GM21576 (cell line): ENCODE results near the gene DYNLRB1.

Experiments
- ATAC-seq: cut with Tn5 transposase; IDR thresholded peaks from one replicate; pipeline ENCODE4 v1.9.1; 2021; ENCODE audit warnings: mild to moderate bottlenecking, moderate library complexity; ENCODE audit not compliant: unreplicated experiment

The DYNLRB1 gene

DNA sequence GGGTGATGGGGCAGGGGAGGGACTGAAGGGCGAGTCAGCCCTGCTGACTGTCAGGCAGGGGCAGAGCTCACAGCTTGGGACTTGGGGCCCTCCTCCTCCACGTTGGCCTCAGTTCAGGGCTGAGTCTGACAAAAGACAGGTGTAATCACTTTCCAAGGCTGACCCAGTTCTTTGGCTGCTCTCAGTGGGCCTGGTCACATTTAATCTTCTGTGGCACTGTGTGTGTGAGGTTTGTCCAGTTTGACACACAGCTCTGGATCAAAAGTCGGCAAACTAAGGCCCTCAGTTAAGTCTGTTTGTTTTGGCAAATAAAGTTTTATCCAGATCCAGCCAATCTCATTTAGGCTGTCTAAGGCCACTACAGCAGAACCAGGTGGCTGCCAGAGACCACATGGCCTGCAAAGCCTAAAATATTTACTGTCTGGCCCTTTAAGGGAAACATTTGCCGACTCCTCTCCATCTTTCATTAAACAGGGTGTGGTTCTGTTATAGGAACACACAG is 37.2 kb downstream of the DYNLRB1 start:
- no peak for ATAC-seq

DNA sequence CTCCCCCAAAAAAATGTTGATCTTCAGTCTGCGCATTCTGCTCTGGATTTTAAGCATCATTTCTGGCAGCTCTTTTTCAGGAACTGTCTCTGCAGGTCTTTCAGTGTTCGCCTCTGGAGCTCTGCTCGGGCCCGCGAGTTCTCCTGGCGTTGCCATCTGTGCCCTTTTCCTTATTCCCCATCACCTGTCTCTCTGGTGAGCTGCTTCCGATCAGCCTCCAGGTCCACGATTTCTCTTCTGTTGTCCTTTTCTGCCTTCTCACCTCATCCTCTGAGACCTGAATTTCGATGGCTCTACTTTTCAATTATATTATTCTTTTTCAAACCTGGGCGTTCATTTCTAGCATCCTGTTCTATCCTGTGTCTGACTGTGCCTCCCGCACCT is 41.7 kb downstream of the DYNLRB1 start:
- no peak for ATAC-seq

DNA sequence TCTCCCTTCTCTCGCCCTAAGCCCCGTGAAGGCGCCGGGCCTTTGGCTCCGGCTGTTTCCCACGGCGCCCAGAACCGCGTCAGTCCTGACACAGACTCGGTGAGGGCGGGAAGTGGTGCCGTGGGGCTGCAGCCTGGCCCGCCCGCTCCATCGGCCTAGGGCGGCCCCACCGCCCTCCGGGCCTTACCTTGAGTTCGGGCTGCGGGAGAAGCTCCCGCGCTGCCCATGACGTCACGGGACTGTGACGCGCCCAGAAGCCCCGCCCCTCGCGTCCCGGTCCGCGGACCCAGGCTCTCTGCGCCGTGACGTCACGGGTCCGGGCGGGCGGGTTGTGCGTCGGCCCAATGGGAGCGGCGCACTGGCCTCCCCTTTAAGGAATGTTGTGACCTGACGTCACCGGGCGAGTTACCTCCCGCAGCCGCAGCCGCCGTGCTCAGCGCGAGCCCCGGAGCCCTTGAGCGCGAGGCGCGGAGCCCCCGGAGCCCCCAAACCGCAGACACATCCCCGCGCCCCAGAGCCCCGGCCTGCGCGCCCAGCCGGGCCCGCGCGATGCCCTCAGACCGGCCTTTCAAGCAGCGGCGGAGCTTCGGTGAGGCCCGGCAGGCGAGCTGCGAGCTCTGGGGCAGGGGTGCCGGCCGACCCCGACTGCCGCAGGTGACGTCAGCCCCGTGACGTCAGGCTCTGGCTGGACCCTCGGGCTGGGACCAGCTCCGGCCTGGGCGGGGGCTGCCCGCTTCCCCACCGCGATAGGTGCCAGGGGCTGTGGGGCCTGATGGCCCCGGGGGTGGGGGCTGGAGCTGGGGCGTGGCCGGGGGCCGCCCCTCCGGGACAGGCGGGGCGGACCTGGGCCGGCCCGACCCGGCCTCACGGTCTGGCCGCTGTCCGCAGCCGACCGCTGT is 42.3 kb downstream of the DYNLRB1 start, which contains the start of gene MAP1LC3A:
Gene MAP1LC3A (plus strand): TSS at position 399 of the 899 bp plus-strand sequence. CDS start 151 bp downstream, at position 550.
- ATAC-seq, result peak; percentile 46

DNA sequence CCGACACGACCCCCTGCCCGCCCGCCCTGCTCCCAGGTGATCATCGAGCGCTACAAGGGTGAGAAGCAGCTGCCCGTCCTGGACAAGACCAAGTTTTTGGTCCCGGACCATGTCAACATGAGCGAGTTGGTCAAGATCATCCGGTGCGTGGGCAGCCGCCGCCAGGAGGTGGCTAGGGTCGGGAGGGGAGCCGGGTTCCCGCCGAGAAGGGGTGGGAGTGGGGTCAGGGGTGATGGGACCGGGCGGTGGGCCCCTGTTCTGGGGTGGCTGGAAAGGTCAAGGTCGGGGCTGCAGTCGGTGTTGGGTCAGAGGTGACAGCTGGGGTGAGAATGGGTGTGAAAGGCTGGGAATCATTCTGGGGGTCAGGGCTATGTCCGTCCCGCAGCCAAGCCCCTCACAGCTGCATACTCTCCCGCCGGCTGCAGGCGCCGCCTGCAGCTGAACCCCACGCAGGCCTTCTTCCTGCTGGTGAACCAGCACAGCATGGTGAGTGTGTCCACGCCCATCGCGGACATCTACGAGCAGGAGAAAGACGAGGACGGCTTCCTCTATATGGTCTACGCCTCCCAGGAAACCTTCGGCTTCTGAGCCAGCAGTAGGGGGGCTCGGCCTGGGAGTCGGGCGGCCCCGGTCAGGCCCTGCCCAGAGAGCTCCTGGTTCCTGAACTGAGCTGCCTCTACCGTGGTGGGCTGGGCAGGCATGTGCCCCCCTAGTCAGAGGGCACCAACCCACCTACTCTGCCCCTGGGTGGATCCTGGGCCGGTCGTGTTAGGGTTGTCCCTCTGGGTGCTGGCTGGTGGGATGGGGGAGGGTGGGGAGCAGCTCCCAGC is 43.3 kb downstream of the DYNLRB1 start:
- ATAC-seq, result no peak

DNA sequence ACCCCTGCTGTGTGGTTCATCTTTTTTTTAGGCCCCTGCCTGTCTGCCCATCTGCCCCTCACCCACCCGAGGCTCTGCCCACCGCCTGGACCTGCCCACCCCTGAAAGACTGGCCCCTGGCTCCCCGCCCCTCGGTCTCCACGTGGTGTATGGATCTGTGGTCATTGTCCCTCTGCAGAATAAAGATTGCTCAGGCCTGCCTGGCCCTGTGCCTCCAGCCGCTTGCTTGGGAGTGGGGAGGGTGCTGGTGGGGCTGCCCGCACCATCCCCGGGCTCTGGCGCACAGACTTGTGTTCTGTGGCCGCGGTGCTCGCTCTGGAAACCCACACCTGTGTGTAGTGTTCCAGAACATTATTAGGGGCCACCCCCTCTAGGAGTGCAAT is 43.9 kb downstream of the DYNLRB1 start:
- ATAC-seq, result no peak

DNA sequence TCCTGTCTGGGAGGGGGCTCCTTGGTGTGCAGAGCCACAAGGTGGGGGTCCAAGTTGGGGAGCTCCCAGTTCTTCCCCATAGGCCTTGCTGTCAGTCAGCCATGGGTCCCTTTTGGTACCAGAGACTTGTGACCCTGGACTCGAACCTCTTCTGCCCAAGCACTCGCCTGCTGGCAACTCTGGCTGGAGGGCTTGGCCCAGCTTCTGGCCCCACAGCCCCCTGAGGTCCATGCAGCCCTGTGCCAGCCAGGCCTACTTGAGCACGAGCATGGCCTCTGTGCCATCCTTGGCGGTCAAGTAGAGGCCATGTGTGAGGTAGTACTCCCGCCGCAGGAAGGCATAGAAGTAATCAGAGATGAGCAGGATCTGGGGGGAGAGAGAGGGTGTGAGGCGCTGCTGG is 44.4 kb downstream of the DYNLRB1 start:
- ATAC-seq, result no peak

DNA sequence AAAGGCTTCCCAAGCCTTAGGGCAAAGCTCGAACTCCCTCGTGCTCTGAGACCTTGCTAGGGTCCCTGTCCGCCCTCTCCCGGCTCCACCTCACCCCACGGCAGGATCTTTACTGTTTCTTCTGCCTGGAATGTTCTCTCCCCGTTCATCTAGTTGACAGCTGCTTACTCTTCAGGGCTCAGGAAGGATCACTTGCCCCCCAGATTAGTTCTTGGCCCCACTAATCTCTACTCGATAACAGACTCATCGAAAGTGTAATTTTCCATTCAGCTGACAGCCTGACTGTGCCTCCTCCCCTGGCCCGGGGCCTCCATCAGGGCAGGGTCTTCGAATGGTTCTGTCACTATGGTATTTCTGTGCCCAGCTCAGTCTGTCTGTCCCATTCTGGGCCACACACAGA is 45.4 kb downstream of the DYNLRB1 start:
- ATAC-seq, result no peak

DNA sequence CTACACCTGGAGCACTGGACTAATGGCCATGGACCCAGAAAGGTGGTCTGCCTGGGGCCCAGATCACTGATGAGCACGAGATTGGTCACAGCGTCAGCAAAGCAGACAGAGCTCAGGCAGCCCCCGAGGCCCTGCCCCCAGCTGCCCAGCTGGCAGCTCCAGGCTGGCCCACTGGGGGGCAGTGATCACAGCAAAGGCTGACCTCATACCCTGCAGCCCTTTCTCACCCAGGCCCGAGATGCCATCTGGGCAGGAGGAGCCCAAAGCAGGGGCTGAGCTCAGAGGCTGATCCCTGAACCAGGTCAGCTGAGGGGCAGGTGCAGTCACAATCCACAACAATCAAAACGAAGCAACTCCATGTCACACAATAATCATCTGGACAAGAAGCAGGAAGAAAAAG is 46.4 kb downstream of the DYNLRB1 start:
- no peak for ATAC-seq

DNA sequence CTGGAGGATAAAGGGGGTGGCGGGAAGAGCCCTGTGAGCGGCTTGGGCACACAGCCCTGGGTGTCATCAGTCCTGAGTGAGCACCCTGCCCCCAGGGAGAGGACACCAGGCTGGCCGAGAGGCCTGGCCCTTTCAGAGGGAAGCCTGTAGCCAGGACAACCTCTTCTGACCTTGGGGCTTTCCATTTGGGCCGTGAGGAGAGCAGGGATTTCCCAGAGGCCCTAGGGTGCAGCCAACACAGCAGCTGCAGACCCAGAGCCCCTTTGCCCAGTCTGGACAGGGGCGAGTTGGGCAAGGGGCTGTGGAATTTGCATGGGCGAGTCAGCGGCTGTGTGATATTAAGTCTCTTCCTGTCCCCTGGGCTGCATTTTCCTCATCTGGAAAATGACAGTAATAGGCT is 48.6 kb downstream of the DYNLRB1 start:
- no peak for ATAC-seq

DNA sequence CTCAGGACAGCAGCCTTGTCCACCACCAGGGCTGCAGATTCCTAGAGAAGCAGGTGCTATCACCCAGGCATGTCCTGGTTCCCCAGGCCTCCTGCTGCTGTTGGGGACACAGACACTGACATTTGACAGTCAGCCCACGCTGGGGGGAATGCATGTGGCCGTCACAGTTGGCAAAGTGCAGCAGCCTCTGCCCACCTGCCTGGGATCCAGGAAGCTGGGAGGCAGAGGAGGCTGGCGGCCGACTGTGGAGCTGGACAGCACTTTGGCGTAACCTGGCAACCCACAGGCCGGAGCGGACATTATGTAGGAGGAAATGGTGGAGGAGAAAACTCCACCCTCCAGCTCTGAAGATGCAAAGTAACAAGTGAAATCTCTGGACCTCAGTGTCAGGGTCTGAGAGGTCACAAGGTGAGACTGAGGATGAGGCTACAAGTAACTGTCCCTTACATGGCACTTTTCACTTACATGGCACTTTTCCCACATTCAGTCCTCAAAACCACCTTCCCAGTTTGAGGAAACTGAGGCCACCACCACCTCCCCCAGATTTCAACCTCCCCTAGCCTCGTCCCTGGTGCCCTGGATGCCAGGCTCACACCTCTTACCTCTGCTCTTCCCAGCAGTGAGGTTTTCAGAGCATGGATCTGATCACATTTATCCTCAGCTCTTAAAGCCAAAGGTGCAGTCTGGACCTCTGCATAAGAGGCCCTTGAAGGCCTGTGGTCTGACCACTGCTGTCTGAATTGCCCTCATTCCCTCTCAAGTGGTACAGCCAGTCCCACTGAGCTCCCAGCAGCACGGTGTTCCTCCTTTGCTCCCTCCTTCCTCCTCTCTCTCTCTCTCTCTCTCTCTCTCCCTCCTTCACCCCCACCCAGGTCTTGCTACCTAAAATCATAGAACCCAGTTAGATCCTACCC is 51.0 kb downstream of the DYNLRB1 start:
- ATAC-seq, result no peak

DNA sequence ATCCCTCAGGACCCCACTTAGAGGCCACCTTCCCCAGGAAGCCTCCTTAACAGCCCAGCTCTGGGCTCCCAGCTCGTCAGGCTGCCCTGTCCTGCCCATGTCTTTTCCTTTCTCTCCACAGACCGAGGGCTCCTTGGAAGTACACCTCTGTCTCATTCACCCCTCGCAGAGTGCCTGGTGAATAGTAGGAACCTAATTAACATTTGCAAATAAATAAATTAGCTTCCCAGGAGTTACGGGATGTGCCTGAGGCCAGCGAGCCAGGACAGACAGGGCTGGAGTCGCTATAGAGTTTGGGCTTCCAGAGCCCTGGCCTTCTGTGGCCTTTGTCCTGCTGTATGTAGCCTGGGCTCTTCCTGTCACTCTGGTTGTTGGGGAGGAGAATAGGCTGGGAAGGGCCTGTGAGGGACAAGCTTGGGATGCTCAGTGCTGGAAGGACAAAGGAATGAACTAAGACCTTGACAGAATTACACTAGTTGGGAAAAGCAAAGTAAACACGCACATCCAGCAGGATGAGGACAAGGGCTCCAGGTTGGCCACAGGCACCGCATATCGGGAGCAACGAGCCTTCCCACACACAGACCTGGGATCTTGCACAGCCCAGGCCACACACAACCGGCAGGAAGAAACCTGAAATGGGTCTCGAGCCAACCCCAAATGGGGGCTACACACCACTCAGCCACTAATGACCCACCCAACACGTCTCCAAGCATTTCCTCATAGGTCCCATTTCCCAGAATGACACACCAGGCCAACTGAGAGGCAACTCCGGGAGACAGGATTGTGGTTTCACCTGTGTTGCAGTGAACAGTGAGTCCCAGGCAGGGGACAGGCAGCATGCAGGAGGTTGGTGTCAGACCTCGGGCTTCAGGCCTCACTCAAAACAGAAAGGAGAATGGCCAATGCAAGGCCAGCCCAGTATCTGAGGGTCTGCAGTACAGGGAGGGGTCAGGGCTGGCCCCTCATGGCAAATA is 52.0 kb downstream of the DYNLRB1 start:
- no peak for ATAC-seq

DNA sequence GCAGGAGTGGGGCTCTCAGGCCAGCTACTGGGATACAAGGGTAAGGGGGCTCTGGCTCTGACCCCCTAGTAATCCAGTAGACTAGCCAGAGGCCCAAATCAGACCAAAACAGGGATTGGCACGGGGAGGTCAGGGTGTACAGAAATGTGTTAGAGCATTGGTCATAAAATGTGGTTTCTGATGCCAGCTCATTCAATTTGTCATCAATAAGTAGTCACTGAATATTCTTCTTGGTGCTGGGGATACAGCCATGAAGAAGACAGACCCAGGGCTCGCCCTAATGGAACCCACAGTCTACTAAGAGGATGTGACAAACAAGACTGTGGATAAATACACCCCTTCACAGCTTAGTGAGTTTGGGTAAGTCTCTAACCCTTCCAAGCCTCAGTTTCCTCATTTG is 53.4 kb downstream of the DYNLRB1 start:
- ATAC-seq, result no peak

DNA sequence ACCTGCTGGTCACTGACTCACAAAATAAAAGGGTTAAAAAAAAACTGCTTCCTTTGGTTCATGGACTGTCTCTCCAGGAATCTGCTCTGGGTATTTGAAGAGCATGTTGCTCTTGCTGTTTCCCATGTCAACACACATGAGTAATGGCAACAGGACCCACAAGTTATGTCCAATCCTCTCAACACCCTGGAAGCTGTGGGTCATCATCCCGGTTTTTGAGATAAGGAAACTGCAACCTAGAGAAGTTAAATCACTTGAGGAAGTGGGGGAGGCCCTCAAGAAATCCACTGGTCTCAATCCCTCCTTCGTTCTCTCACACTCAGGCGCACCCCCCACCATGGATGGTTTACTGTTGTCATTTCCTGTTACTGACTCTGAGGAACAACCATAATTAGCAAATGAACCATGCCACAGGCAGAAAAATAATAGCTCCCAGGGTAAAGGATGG is 54.7 kb downstream of the DYNLRB1 start:
- ATAC-seq, result no peak

DNA sequence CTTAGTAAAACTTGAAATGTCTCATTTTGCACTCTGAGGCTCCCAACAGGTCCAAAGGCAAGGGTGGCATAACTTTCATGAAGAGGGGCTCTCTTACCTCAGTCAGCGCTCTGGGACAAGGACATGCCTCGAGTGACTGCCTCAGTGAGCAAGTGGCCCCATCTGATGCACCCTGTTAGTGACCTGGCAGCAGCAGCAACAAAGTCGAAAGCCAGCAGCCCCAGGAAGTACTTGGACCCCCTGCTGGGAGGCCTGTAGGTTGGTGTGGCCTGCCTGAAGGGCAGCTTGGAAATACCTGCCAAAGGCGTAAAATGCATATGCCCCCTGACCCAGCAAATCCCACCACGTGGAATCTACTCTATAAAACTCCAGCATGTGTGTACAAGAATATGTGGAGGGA is 55.5 kb downstream of the DYNLRB1 start:
- ATAC-seq, result no peak

DNA sequence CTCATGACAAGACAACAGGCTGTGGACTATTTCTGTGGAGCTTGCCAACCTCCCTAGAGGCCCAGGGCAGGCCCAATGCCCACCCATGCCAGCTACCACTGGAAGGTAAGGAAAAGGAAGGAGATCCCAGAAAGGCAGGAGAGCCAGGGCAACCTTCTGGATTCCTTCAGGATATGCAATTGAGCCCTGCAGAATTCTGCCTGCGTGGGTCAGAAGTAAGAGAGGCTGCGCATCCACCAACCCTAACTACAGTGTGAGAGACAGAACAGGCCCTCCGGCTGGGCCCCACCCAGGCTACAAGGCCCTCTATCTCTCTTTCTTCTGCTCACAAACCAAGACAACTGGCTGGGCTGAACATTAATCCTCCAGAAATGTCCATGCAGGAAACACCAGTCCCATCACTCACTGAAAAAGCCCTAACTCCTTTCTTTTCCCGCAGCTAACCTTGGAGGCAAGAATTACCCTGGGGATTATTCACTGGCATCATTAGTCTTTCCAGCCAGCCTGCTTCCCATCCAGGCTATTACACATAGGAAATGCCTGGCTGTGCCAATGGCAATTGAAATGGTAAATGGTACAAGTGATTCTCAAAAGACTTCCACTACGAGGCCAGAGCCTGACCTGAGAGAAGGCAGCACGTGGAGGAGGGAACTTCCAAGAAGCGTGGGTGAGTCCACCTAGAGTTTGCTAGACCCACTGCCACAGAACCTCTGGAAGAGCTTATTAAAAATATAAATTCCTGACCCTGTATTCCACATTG is 57.5 kb downstream of the DYNLRB1 start:
- no peak for ATAC-seq

DNA sequence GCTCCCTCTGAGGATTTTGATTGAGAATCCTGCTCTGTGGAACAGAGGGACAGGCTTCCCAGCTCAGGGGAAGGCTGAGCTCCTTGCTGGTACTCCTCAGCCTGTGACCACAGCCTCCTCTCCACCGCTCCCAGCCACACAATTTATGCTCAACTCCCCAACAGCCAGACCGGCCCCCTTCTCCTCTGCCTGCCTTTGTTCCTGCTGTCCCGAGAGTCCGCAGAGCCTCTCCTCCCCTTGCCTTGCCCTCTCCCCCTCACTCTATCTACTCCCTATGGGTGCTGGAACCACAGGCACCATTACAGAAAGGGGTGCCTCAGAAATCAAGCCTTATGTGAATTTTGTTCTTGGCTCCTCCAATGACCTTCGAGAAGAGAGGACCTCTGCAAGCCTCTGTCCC is 58.2 kb downstream of the DYNLRB1 start:
- ATAC-seq, result no peak

DNA sequence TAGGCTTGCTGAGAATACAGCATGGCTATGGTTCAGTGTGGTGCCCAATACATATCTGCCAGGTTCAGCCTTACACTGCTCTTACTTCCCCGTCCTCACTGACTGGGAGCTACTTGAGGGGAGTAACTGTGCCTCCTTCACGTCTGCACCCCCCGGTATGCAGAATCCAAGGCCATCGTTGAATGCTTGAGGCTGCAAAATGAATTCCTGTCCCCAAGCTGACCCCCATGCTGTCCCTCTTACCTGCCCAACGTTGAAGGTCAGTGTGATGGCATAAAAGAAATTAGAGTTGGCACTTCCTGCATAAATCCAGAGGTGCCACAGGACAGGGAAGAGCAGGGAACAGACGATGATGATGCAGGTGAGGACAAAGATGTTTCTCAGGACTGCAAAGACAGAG is 58.6 kb downstream of the DYNLRB1 start:
- no peak for ATAC-seq

DNA sequence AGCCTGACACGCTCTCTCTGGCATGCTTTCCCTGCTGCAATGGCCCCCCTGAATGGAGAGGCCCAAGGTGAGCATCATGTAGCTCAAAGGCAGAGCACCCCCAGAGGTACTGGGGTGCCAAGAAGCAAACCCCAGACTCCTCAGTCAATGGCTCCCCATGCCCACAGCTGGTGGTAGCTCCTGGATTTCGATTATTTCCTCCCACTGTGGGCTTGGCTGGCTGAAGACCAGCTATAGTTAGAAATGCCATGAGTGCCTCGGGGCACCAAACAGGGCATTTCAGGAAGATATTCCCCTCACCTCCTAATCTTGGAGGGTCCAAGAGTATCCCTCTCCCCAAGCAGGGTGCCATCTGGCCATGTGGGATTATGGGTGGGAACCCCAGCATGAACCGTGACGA is 59.0 kb downstream of the DYNLRB1 start:
- no peak for ATAC-seq

DNA sequence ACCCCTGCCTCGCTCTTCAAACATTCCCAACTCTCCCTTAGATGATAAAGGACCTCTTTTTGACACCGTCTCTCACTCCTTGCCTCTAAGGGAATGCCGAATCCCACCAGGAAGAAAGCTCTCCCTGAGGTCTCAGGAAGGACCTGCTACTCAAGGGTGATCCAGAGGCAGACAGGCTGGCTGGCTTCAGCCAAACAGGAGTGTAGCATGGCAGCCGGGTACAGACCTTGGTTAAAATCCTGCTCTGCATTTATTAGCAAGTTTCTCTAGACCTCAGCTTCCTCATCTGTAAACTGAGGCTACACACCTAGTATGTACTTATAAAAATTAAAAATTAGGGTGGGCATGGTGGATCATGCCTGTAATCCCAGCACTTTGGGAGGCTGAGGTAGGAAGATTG is 59.5 kb downstream of the DYNLRB1 start:
- no peak for ATAC-seq
